ENCODE data around the gene GGCX.

GGCX gene

DNA sequence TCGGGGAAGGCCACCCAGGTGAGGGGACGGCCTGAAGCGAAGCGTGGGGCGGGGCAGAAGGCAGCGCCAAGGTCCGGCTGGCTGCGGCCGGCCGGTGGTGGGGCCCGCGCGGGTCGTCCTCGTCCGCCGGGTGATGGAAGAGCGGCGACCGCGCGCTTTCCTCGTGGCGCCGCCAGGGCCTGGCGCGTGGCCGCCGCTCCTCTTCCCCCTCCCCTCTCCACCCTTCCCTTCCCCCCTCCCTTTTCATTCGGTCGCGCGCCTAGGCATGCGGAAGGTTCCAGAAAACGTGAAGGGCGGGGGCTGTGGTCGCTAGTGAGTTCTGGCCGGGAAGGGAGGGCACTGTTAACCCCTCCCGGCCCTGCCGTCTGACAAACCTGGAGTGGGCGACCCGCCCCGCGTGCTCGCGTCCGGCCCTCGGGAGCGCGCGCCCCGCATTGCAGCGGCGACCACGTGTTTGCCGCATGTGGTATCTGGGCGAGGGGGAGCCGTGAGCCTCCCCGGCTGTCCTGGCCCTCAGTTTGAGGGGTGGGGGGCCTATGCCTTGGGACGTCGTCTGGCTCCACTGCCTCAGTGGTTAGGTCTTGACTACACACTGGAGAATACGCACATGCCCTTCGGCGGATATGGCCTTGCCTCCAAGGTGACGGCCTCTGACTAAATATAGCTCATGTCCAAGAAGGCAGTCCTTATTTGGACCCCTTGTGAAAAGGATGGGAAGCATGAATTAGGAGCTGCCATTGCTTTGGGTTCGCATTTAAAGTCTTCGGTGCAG, 21.7 kb downstream of the GGCX start:
- peaks cover 18% of the 10 kb centered on the region for H3K4me1 ChIP-seq (ENCODE audit: low read length)
- H3K9ac ChIP-seq (ENCODE audit: low read length): peak overlapping the region; percentile 96
- H3K4me2 ChIP-seq (ENCODE audit: low read depth, low read length): peak overlapping the region; percentile 94
- H2AFZ ChIP-seq (ENCODE audit: low read length): no peak overlapping the region
- DNase-seq: peak; percentile 46
- TF ChIP-seq, protein P1, sequence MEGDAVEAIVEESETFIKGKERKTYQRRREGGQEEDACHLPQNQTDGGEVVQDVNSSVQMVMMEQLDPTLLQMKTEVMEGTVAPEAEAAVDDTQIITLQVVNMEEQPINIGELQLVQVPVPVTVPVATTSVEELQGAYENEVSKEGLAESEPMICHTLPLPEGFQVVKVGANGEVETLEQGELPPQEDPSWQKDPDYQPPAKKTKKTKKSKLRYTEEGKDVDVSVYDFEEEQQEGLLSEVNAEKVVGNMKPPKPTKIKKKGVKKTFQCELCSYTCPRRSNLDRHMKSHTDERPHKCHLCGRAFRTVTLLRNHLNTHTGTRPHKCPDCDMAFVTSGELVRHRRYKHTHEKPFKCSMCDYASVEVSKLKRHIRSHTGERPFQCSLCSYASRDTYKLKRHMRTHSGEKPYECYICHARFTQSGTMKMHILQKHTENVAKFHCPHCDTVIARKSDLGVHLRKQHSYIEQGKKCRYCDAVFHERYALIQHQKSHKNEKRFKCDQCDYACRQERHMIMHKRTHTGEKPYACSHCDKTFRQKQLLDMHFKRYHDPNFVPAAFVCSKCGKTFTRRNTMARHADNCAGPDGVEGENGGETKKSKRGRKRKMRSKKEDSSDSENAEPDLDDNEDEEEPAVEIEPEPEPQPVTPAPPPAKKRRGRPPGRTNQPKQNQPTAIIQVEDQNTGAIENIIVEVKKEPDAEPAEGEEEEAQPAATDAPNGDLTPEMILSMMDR (IDR thresholded peaks at IDR 0.05; ENCODE audit: low read length): no peak
- TF ChIP-seq EZH2 (optimal IDR thresholded peaks at IDR 0.05; ENCODE audit: low read depth, low read length): no peak
- no peak for TF ChIP-seq EZH2phosphoT487 (IDR thresholded peaks at IDR 0.05; ENCODE audit: low read length)
- H3K27ac ChIP-seq (ENCODE audit: low read length): peak overlapping the region; percentile 96
- H3K27me3 ChIP-seq (replicated peaks; ENCODE audit: insufficient read depth, low read length): no peaks in the 10 kb centered on the region
- peaks cover 55% of the 10 kb centered on the region for H3K79me2 ChIP-seq (ENCODE audit: low read length)
- peaks cover 36% of the 10 kb centered on the region for H4K20me1 ChIP-seq (ENCODE audit: insufficient read depth, low read length)
- H3K9me2 ChIP-seq (replicated peaks; ENCODE audit: insufficient read depth, low read length): no peaks in the 10 kb centered on the region
- H3K9me3 ChIP-seq (replicated peaks; ENCODE audit: insufficient read depth, low read length): no peaks in the 10 kb centered on the region
- H3K36me3 ChIP-seq (replicated peaks; ENCODE audit: insufficient read depth, low read length): peaks cover 30% of the 10 kb centered on the region
- H3F3A ChIP-seq (ENCODE audit: insufficient read depth, low read length): peaks cover 42% of the 10 kb centered on the region
- peak overlapping the region; percentile 99 for H3K4me3 ChIP-seq (ENCODE audit: low read length)

DNA sequence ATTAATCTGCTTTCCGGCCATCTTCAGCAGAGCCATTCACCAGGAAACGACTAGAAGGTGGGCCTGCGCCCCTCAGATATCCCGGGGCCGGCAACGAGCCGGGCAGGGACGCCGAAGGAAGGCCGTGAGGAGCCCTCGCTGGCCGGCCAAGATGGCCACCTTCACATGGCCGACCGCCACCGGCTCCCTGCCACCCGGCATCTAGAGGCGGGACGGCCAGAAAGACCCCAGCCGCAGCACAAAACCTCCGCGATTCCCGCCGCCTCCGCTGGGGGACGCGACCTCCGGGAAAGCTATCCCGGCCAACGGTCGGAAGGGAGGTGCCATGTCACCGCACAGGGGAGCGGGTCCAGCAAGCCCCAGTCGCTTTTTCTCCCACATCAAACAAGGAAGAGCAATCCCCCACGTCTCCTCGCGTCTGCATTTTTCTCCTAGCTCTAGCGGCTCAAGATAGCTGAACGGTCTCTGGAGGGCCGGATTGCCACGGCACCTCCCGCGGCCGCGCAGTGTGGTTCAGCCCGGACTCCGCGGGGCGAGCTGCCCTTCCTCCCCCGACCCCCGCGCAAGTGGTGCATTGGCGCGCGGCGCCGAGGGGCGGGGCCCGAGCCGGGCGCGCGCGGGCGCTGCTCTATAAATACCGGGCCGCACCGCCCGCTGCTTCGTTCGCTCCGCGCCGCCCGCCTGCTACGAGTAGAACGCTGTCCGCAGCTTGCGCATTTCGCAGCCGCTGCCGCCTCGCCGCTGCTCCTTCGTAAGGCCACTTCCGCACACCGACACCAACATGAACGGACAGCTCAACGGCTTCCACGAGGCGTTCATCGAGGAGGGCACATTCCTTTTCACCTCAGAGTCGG, 22.6 kb downstream of the GGCX start, which contains the start of gene MAT2A:
Gene MAT2A (plus strand): TSS at position 662 of the 854 bp plus-strand sequence. CDS start 120 bp downstream, at position 782.
- H3K9me3 ChIP-seq (replicated peaks; ENCODE audit: insufficient read depth, low read length): no peaks in the 10 kb centered on the region
- H3K27me3 ChIP-seq (replicated peaks; ENCODE audit: insufficient read depth, low read length): no peaks in the 10 kb centered on the region
- peaks cover 38% of the 10 kb centered on the region for H3F3A ChIP-seq (ENCODE audit: insufficient read depth, low read length)
- peak within 1 kb of the TSS; percentile 99 for H3K4me3 ChIP-seq (ENCODE audit: low read length)
- TF ChIP-seq, protein P1 (IDR thresholded peaks at IDR 0.05; ENCODE audit: low read length): peak; percentile 65
- no peak for TF ChIP-seq EZH2phosphoT487 (IDR thresholded peaks at IDR 0.05; ENCODE audit: low read length)
- peaks cover 18% of the 10 kb centered on the region for H3K4me1 ChIP-seq (ENCODE audit: low read length)
- H2AFZ ChIP-seq (ENCODE audit: low read length): peak within 1 kb of the TSS; percentile 91
- no peaks in the 10 kb centered on the region for H3K9me2 ChIP-seq (replicated peaks; ENCODE audit: insufficient read depth, low read length)
- H3K4me2 ChIP-seq (ENCODE audit: low read depth, low read length): peak within 1 kb of the TSS; percentile 94
- peak within 1 kb of the TSS; percentile 96 for H3K9ac ChIP-seq (ENCODE audit: low read length)
- peak; percentile 87 for DNase-seq
- H4K20me1 ChIP-seq (ENCODE audit: insufficient read depth, low read length): peaks cover 36% of the 10 kb centered on the region
- H3K36me3 ChIP-seq (replicated peaks; ENCODE audit: insufficient read depth, low read length): peaks cover 30% of the 10 kb centered on the region
- H3K27ac ChIP-seq (ENCODE audit: low read length): peak within 1 kb of the TSS; percentile 96
- H3K79me2 ChIP-seq (ENCODE audit: low read length): peaks cover 55% of the 10 kb centered on the region

DNA sequence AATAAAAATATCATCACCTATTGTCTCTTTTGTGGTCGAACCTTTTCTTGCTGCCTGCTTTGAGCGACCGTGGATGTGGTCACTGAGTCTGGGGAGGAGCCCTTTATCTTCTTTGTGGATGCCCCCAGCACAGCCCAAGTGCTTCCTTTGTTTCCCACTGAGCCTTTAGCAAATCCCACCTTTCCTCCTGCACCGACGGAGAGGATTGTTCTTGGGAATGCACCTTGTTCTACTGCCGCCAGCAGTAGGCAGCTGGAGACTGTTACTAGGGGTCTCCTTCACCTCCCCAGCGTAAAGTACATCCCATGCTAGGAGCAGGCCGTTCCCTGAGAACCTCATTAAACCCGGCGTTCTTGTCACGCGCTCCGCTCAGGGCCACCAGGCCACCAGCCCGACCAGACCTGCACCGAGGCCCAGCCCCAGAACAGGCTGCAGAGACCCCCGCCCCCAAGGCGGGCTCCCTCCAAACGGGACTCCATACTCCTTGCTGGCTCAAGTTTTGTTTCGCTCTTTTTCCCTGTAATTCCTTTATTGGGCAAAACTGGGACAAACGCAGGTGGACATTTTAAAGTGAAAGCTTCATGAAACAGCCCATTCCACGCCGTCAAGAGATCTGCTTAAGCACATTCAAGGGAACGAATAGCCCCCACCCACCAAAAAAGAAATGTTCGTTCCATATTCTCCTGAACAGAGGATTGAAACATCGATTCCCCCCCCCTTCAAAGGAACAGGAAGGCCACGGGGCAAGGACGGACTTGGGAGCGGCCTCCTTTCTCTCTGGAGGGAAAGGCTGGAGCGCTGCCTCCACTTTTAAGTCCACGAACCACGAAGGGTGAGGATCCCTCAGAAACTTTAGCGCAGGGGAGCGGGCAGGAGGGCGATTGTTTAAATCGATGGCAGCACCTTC, 23.4 kb downstream of the GGCX start:
- H3K9me2 ChIP-seq (replicated peaks; ENCODE audit: insufficient read depth, low read length): no peaks in the 10 kb centered on the region
- peak overlapping the region; percentile 99 for H3K4me3 ChIP-seq (ENCODE audit: low read length)
- peak; percentile 42 for DNase-seq
- peaks cover 50% of the 10 kb centered on the region for H3K79me2 ChIP-seq (ENCODE audit: low read length)
- H3K27ac ChIP-seq (ENCODE audit: low read length): peak overlapping the region; percentile 96
- peak overlapping the region; percentile 91 for H2AFZ ChIP-seq (ENCODE audit: low read length)
- peak overlapping the region; percentile 96 for H3K9ac ChIP-seq (ENCODE audit: low read length)
- H4K20me1 ChIP-seq (ENCODE audit: insufficient read depth, low read length): peaks cover 32% of the 10 kb centered on the region
- peaks cover 34% of the 10 kb centered on the region for H3F3A ChIP-seq (ENCODE audit: insufficient read depth, low read length)
- peaks cover 25% of the 10 kb centered on the region for H3K36me3 ChIP-seq (replicated peaks; ENCODE audit: insufficient read depth, low read length)
- no peaks in the 10 kb centered on the region for H3K9me3 ChIP-seq (replicated peaks; ENCODE audit: insufficient read depth, low read length)
- H3K4me1 ChIP-seq (ENCODE audit: low read length): peaks cover 18% of the 10 kb centered on the region
- no peak for TF ChIP-seq EZH2 (optimal IDR thresholded peaks at IDR 0.05; ENCODE audit: low read depth, low read length)
- TF ChIP-seq, protein P1 (IDR thresholded peaks at IDR 0.05; ENCODE audit: low read length): peak; percentile 13; the same call in 1 of the 2 replicates
- TF ChIP-seq EZH2phosphoT487 (IDR thresholded peaks at IDR 0.05; ENCODE audit: low read length): no peak
- peak overlapping the region; percentile 94 for H3K4me2 ChIP-seq (ENCODE audit: low read depth, low read length)
- H3K27me3 ChIP-seq (replicated peaks; ENCODE audit: insufficient read depth, low read length): no peaks in the 10 kb centered on the region
